Measurements from ENCODE around the gene TMEM232.

- TF ChIP-seq, protein P1, sequence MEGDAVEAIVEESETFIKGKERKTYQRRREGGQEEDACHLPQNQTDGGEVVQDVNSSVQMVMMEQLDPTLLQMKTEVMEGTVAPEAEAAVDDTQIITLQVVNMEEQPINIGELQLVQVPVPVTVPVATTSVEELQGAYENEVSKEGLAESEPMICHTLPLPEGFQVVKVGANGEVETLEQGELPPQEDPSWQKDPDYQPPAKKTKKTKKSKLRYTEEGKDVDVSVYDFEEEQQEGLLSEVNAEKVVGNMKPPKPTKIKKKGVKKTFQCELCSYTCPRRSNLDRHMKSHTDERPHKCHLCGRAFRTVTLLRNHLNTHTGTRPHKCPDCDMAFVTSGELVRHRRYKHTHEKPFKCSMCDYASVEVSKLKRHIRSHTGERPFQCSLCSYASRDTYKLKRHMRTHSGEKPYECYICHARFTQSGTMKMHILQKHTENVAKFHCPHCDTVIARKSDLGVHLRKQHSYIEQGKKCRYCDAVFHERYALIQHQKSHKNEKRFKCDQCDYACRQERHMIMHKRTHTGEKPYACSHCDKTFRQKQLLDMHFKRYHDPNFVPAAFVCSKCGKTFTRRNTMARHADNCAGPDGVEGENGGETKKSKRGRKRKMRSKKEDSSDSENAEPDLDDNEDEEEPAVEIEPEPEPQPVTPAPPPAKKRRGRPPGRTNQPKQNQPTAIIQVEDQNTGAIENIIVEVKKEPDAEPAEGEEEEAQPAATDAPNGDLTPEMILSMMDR (IDR thresholded peaks at IDR 0.05; ENCODE audit: extremely low read depth in 1 of 2, insufficient read depth in 1 of 2, low read depth in 1 of 2, low read length in 2 of 2): no peak
- no peak for TF ChIP-seq POLR2A (IDR thresholded peaks at IDR 0.05; ENCODE audit: low read depth, low read length)
- TF ChIP-seq, protein P2, sequence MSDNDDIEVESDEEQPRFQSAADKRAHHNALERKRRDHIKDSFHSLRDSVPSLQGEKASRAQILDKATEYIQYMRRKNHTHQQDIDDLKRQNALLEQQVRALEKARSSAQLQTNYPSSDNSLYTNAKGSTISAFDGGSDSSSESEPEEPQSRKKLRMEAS (IDR thresholded peaks at IDR 0.05; ENCODE audit: insufficient read depth, insufficient read length): no peak
- TF ChIP-seq POLR2AphosphoS5 (IDR thresholded peaks at IDR 0.05; ENCODE audit: insufficient read depth, low read depth, low read length): no peak
- TF ChIP-seq EZH2 (IDR thresholded peaks at IDR 0.05; ENCODE audit: borderline replicate concordance, low read depth, low read length, severe bottlenecking): no peak
- TF ChIP-seq JUN (IDR thresholded peaks at IDR 0.05; ENCODE audit: borderline replicate concordance, insufficient read depth, insufficient read length, low read depth): no peak
- no peak for TF ChIP-seq FOS (IDR thresholded peaks at IDR 0.05; ENCODE audit: borderline replicate concordance, insufficient read depth, low read length)
- no peak for TF ChIP-seq GATA2 (IDR thresholded peaks at IDR 0.05; ENCODE audit: insufficient read depth, insufficient read length, low read depth, low read length)
Measured at GRCh38 chr5:110634475-110634874, 92.0 kb downstream of the TMEM232 start.
